WTC11 (cell line): ENCODE measurements around the gene YWHAQ. TPM values are rescaled to one million over a fixed set of nuclear protein-coding genes. Genes with fewer than 3 reads are reported as not detected.
A peak's percentile ranks its signal among the peaks of the same experiment; 100 is the strongest.

Experiments used
- ATAC-seq: fragments of 200-7000 bp; cut with Tn5 transposase; 2 replicates; pipeline ENCODE4 v1.10.0; 2021; ENCODE audit warnings: mild to moderate bottlenecking, moderate library complexity
- CTCF ChIA-PET: fragments of 300-600 bp; sonication (Branson Sonifier 250); formaldehyde crosslinking; loops from one replicate; lab custom pipeline; 2021; ENCODE audit warnings: antibody characterized with exemption; lab: Charles Lee
- POLR2A ChIA-PET: fragments of 350-600 bp; sonication (Branson Sonifier 250); formaldehyde crosslinking; loops from one replicate; lab custom pipeline; 2021; ENCODE audit warnings: antibody characterized with exemption; lab: Charles Lee
- DNase-seq: peaks from one replicate; pipeline ENCODE4 v3.0.0; 2021; ENCODE audit warnings: low spot score
- H3K27ac Mint-ChIP-seq: 2 replicates; pipeline ENCODE4 v1.8.0; 2021; ENCODE audit warnings: mixed read lengths
- H3K27me3 Mint-ChIP-seq: 2 replicates; pipeline ENCODE4 v1.8.0; 2021; ENCODE audit warnings: low read depth, mild to moderate bottlenecking, moderate library complexity, mixed read lengths
- H3K36me3 Mint-ChIP-seq: 2 replicates; pipeline ENCODE4 v1.8.0; 2021; ENCODE audit warnings: mixed read lengths
- H3K4me1 Mint-ChIP-seq: 2 replicates; pipeline ENCODE4 v1.8.0; 2022; ENCODE audit warnings: mixed read lengths
- H3K4me3 Mint-ChIP-seq: 2 replicates; pipeline ENCODE4 v1.8.0; 2021; ENCODE audit warnings: mild to moderate bottlenecking, moderate library complexity, mixed read lengths
- H3K9me3 Mint-ChIP-seq: 2 replicates; pipeline ENCODE4 v1.8.0; 2021; ENCODE audit warnings: mixed read lengths
- AR ChIP-seq: fragments of 250-450 bp; sonication (Bioruptor Pico); IDR thresholded peaks from 2 replicates; pipeline ENCODE4 v1.9.0; 2021; ENCODE audit warnings: mild to moderate bottlenecking
- ATF1 ChIP-seq: sonication (generic); formaldehyde crosslinking; IDR thresholded peaks from 2 replicates; pipeline ENCODE4 v1.8.1; 2023; ENCODE audit warnings: mild to moderate bottlenecking, moderate library complexity, missing genetic modification reagents
- ATF2 ChIP-seq: sonication (generic); formaldehyde crosslinking; IDR thresholded peaks from 2 replicates; pipeline ENCODE4 v1.8.1; 2022; ENCODE audit warnings: low read depth, missing genetic modification reagents, borderline replicate concordance
- ATF3 ChIP-seq: sonication (generic); formaldehyde crosslinking; conservative IDR thresholded peaks from 2 replicates; pipeline ENCODE4 v1.8.1; 2022; ENCODE audit warnings: mild to moderate bottlenecking, missing genetic modification reagents
- ATF6 ChIP-seq: sonication (generic); formaldehyde crosslinking; IDR thresholded peaks from 2 replicates; pipeline ENCODE4 v1.8.1; 2023; ENCODE audit warnings: mild to moderate bottlenecking, missing genetic modification reagents
- E2F4 ChIP-seq: sonication (generic); formaldehyde crosslinking; IDR thresholded peaks from 2 replicates; pipeline ENCODE4 v1.8.1; 2022; ENCODE audit warnings: low read depth, mild to moderate bottlenecking, moderate library complexity, missing genetic modification reagents, borderline replicate concordance
- EMX1 ChIP-seq: fragments of 250-450 bp; sonication (Bioruptor Pico); IDR thresholded peaks from 2 replicates; pipeline ENCODE4 v1.8.0; 2021; ENCODE audit warnings: mild to moderate bottlenecking
- ERG ChIP-seq: fragments of 250-450 bp; sonication (Bioruptor Pico); IDR thresholded peaks from 2 replicates; pipeline ENCODE4 v1.8.0; 2021; ENCODE audit warnings: mild to moderate bottlenecking
- ETV6 ChIP-seq: sonication (generic); formaldehyde crosslinking; IDR thresholded peaks from 2 replicates; pipeline ENCODE4 v1.8.1; 2022; ENCODE audit warnings: mild to moderate bottlenecking, missing genetic modification reagents
- GRHL2 ChIP-seq: fragments of 250-450 bp; sonication (Bioruptor Pico); IDR thresholded peaks from 2 replicates; pipeline ENCODE4 v1.8.0; 2022; ENCODE audit warnings: mild to moderate bottlenecking, moderate library complexity; ENCODE audit not compliant: insufficient replicate concordance, severe bottlenecking
- IRF2 ChIP-seq: sonication (generic); formaldehyde crosslinking; IDR thresholded peaks from 2 replicates; pipeline ENCODE4 v1.8.0; 2022; ENCODE audit warnings: low read depth, missing genetic modification reagents, borderline replicate concordance
- JAZF1 ChIP-seq: fragments of 250-450 bp; sonication (Bioruptor Pico); IDR thresholded peaks from 2 replicates; pipeline ENCODE4 v1.9.0; 2021; ENCODE audit warnings: moderate library complexity, mild to moderate bottlenecking, inconsistent platforms
- KAT7 ChIP-seq: sonication (generic); formaldehyde crosslinking; IDR thresholded peaks from 2 replicates; pipeline ENCODE4 v1.8.1; 2023; ENCODE audit warnings: missing genetic modification reagents, mild to moderate bottlenecking, borderline replicate concordance
- MAX ChIP-seq: sonication (generic); formaldehyde crosslinking; IDR thresholded peaks from 2 replicates; pipeline ENCODE4 v1.8.0; 2022; ENCODE audit warnings: mild to moderate bottlenecking, missing genetic modification reagents
- NFYB ChIP-seq: sonication (generic); formaldehyde crosslinking; conservative IDR thresholded peaks from 2 replicates; pipeline ENCODE4 v1.8.0; 2022; ENCODE audit warnings: low read depth, missing genetic modification reagents
- NR2C2 ChIP-seq: sonication (generic); formaldehyde crosslinking; IDR thresholded peaks from 2 replicates; pipeline ENCODE4 v1.8.0; 2022; ENCODE audit warnings: mild to moderate bottlenecking, missing genetic modification reagents
- SMAD3 ChIP-seq: sonication (generic); formaldehyde crosslinking; IDR thresholded peaks from 2 replicates; pipeline ENCODE4 v1.8.0; 2022; ENCODE audit warnings: missing genetic modification reagents, mild to moderate bottlenecking, borderline replicate concordance
- SOX15 ChIP-seq: fragments of 250-450 bp; sonication (Bioruptor Pico); IDR thresholded peaks from 2 replicates; pipeline ENCODE4 v1.9.0; 2021; ENCODE audit warnings: mild to moderate bottlenecking
- ZBTB21 ChIP-seq: sonication (generic); formaldehyde crosslinking; IDR thresholded peaks from 2 replicates; pipeline ENCODE4 v1.8.1; 2023; ENCODE audit warnings: mild to moderate bottlenecking, missing genetic modification reagents, borderline replicate concordance
- ZNF281 ChIP-seq: sonication (generic); formaldehyde crosslinking; IDR thresholded peaks from 2 replicates; pipeline ENCODE4 v1.8.0; 2023; ENCODE audit warnings: mild to moderate bottlenecking, missing genetic modification reagents
- ZSCAN18 ChIP-seq: fragments of 250-450 bp; sonication (Bioruptor Pico); IDR thresholded peaks from 2 replicates; pipeline ENCODE4 v2.1.2; 2022; ENCODE audit warnings: mild to moderate bottlenecking, moderate library complexity
- total RNA-seq: library from RNA; stranded (reverse); gene quantifications from 3 replicates; pipeline ENCODE4 v1.2.3, GENCODE V29; 2021

YWHAQ gene
- total RNA-seq, 1 experiment from 2014 or later: 395 TPM

GRCh38 chr2:9658972-9659371, 28.2 kb upstream of the YWHAQ start:
- Mint-ChIP-seq H3K9me3 (peaks cover 5% of the 10 kb centered on the region), H3K27ac (no peak overlapping the region), H3K27me3 (no peaks in the 10 kb centered on the region; the same call in 1 of the 2 replicates), H3K4me1 (peaks cover 3% of the 10 kb centered on the region; the same call in 1 of the 2 replicates), H3K36me3 (no peaks in the 10 kb centered on the region; the same call in 1 of the 2 replicates), H3K4me3 (no peak overlapping the region)
- CTCF ChIA-PET: interaction anchor here (0.6 kb wide), 1 partner anchor 1577 kb away, joined by 3 read pairs; no protein-coding TSS in a partner anchor
- TF ChIP-seq SOX15 (CRISPR knock-in tag): no peak
- no peak for TF ChIP-seq AR
- TF ChIP-seq KAT7 (CRISPR knock-in tag): no peak
- no peak for TF ChIP-seq JAZF1 (CRISPR knock-in tag)
- no peak for TF ChIP-seq NR2C2 (CRISPR knock-in tag)
- TF ChIP-seq ATF3 (CRISPR knock-in tag): no peak
- POLR2A ChIA-PET: interaction anchor here (0.6 kb wide), 1 partner anchor 104 kb away, joined by 3 read pairs; no protein-coding TSS in a partner anchor
- DNase-seq (no peak), ATAC-seq (no peak)

- POLR2A ChIA-PET: no interaction called here
- no peaks in the 10 kb centered on the region; the same call in 1 of the 2 replicates for H3K36me3 Mint-ChIP-seq
- peaks cover 3% of the 10 kb centered on the region; the same call in 1 of the 2 replicates for H3K4me1 Mint-ChIP-seq
- no peak overlapping the region for H3K27ac Mint-ChIP-seq
- peaks cover 5% of the 10 kb centered on the region for H3K9me3 Mint-ChIP-seq
- H3K27me3 Mint-ChIP-seq: no peaks in the 10 kb centered on the region; the same call in 1 of the 2 replicates
- H3K4me3 Mint-ChIP-seq: no peak overlapping the region
- TF ChIP-seq E2F4 (CRISPR knock-in tag): no peak
- TF ChIP-seq ETV6 (CRISPR knock-in tag): no peak
- no peak for TF ChIP-seq NFYB (CRISPR knock-in tag)
- TF ChIP-seq ATF6 (CRISPR knock-in tag): no peak
- TF ChIP-seq MAX (CRISPR knock-in tag): no peak
- no peak for TF ChIP-seq IRF2 (CRISPR knock-in tag)
- no peak for TF ChIP-seq ZSCAN18
- no peak for TF ChIP-seq ERG (CRISPR knock-in tag)
- no peak for TF ChIP-seq ATF2 (CRISPR knock-in tag)
- no peak for TF ChIP-seq SMAD3 (CRISPR knock-in tag)
- no peak for TF ChIP-seq EMX1 (CRISPR knock-in tag)
- no peak for TF ChIP-seq ZNF281 (CRISPR knock-in tag)
- TF ChIP-seq GRHL2 (CRISPR knock-in tag): no peak
- no peak for TF ChIP-seq ZBTB21
- TF ChIP-seq ATF1 (CRISPR knock-in tag): no peak
- CTCF ChIA-PET: interaction anchor here (1.0 to 1.3 kb wide), 2 partner anchors 18 to 112 kb away, joined by 3 read pairs; no protein-coding TSS in a partner anchor
- ATAC-seq (peak; percentile 58), DNase-seq (no peak)
These were observed 26.9 kb upstream of the YWHAQ start for GRCh38 chr2:9657731-9658130.
